ENCODE data around the gene GPRC5B. TPM values are rescaled to one million over a fixed set of nuclear protein-coding genes. Genes with fewer than 3 reads are reported as not detected.

GPRC5B gene
- total RNA-seq, 4 donors from 2014 or later: 3.5 to 22.9 (median 6.6) TPM

GRCh38 chr16:19923396-19923795, 38.7 kb upstream of the GPRC5B start:
- no peaks in the 10 kb centered on the region for H3K36me3 ChIP-seq
- no peak overlapping the region for H3K4me3 ChIP-seq
- no peaks in the 10 kb centered on the region for H3K4me1 ChIP-seq
- no peak for TF ChIP-seq CTCF (IDR thresholded peaks at IDR 0.05)
- TF ChIP-seq POLR2A (IDR thresholded peaks at IDR 0.05): no peak
- H3K9me3 ChIP-seq: no peaks in the 10 kb centered on the region
- no peak overlapping the region for H3K27ac ChIP-seq
- DNase-seq: no peak
- H3K27me3 ChIP-seq: no peaks in the 10 kb centered on the region

- TF ChIP-seq POLR2A (IDR thresholded peaks at IDR 0.05) (no peak), CTCF (IDR thresholded peaks at IDR 0.05) (no peak)
- no peaks in the 10 kb centered on the region for H3K27me3 ChIP-seq
- H3K4me1 ChIP-seq: no peaks in the 10 kb centered on the region
- no peaks in the 10 kb centered on the region for H3K9me3 ChIP-seq
- H3K27ac ChIP-seq: no peak overlapping the region
- no peaks in the 10 kb centered on the region for H3K36me3 ChIP-seq
- DNase-seq: no peak
- no peak overlapping the region for H3K4me3 ChIP-seq
Measured at GRCh38 chr16:19919142-19919541, 34.5 kb upstream of the GPRC5B start.

GRCh38 chr16:19916064-19916463, 31.4 kb upstream of the GPRC5B start:
- Histone ChIP-seq H3K36me3 (no peaks in the 10 kb centered on the region), H3K9me3 (peaks cover 0 to 3% (median 0%) of the 10 kb centered on the region in 4 donors), H3K27ac (no peak overlapping the region), H3K27me3 (no peaks in the 10 kb centered on the region), H3K4me3 (no peak overlapping the region), H3K4me1 (no peaks in the 10 kb centered on the region)
- DNase-seq: no peak
- TF ChIP-seq POLR2A (IDR thresholded peaks at IDR 0.05): no peak

GRCh38 chr16:19914877-19915276, 30.2 kb upstream of the GPRC5B start:
- no peaks in the 10 kb centered on the region for H3K36me3 ChIP-seq

GRCh38 chr16:19913340-19913645, 28.6 kb upstream of the GPRC5B start:
- H3K9me3 ChIP-seq: peaks cover 0 to 3% (median 0%) of the 10 kb centered on the region in 4 donors
- H3K36me3 ChIP-seq: no peaks in the 10 kb centered on the region
- H3K27me3 ChIP-seq: no peaks in the 10 kb centered on the region
- DNase-seq: no peak
- H3K4me1 ChIP-seq: no peaks in the 10 kb centered on the region
- no peak overlapping the region for H3K27ac ChIP-seq
- H3K4me3 ChIP-seq: no peak overlapping the region
- TF ChIP-seq POLR2A (IDR thresholded peaks at IDR 0.05) (no peak), CTCF (IDR thresholded peaks at IDR 0.05) (no peak)

More at GRCh38 chr16:19914877-19915276, 30.2 kb upstream of the GPRC5B start:
- no peaks in the 10 kb centered on the region for H3K27me3 ChIP-seq
- TF ChIP-seq CTCF (IDR thresholded peaks at IDR 0.05) (no peak), POLR2A (IDR thresholded peaks at IDR 0.05) (no peak)
- H3K4me3 ChIP-seq: no peak overlapping the region
- DNase-seq: no peak
- H3K27ac ChIP-seq: no peak overlapping the region
- H3K9me3 ChIP-seq: peaks cover 0 to 3% (median 0%) of the 10 kb centered on the region in 4 donors
- no peaks in the 10 kb centered on the region for H3K4me1 ChIP-seq

- H3K27me3 ChIP-seq: no peaks in the 10 kb centered on the region
- no peak overlapping the region for H3K27ac ChIP-seq
- H3K4me1 ChIP-seq: no peaks in the 10 kb centered on the region
- H3K9me3 ChIP-seq: peaks cover 0 to 3% (median 0%) of the 10 kb centered on the region in 4 donors
- no peak for DNase-seq
- TF ChIP-seq POLR2A (IDR thresholded peaks at IDR 0.05): no peak
- no peak for TF ChIP-seq CTCF (IDR thresholded peaks at IDR 0.05)
- H3K4me3 ChIP-seq: no peak overlapping the region
- no peaks in the 10 kb centered on the region for H3K36me3 ChIP-seq
Measured at GRCh38 chr16:19912455-19913339, 28.0 kb upstream of the GPRC5B start.
